GM18861 (cell line): Measurements from ENCODE around the gene PHB1.
A peak's percentile ranks its signal among the peaks of the same experiment; 100 is the strongest.
"Not testable (repeated sequence)": the region's sequence is repeated elsewhere in the genome, so short reads cannot be mapped to it uniquely, and the experiment has no call there.

ENCODE experiments used
- ATAC-seq: cut with Tn5 transposase; IDR thresholded peaks from one replicate; pipeline ENCODE4 v1.9.1; 2021; ENCODE audit not compliant: unreplicated experiment

Gene PHB1

GRCh38 chr17:49439673-49440571 lies 25.2 kb upstream of the PHB1 start:
- no peak for ATAC-seq

GRCh38 chr17:49439305-49439672 lies 24.6 kb upstream of the PHB1 start:
- no peak for ATAC-seq

DNA sequence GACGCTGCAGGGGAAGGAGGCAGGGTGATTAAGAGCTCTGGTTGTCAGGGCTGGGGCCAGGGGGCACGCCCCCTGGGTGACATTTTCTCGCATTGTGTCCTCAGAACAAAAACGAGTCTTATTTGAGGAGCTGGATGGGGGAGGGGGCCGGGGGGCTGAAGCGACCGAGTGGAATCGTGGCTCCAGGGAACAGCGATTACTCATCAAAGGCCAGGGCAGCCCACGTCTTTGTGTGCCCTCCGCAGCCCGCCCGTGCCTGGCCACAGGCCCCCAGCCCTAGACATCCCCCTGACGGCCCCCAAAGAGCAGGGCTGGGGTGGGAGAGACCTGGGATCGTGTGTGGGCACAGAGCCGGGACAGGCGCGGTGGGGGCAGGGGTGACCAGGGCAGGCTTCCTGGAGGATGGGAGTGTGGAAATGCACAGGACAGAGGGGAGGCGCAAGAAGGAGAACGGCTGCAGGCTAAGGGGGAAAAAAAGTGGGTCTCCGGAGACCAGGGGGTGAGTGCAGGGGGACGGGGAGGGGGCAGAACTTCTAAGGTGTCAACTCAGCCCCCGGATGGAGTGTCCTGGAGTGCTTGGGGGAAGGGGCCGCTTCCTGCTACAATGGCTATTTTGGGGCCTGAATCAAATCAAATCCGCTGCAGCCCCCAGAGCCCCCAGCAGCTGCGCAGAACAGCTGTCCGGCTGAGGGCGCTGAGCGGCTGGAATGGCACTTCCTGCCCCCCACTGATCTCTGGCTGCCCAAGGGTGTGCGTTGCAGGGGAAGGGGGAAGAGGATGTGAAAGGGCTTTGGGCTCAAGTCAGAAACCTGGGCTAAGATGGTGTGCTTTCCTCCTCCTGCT lies 24.0 kb upstream of the PHB1 start:
- ATAC-seq, result no peak

- no peak for ATAC-seq
Observed at GRCh38 chr17:49437696-49438435, 23.2 kb upstream of the PHB1 start.

GRCh38 chr17:49436174-49436573 lies 21.5 kb upstream of the PHB1 start:
- ATAC-seq, result no peak

- ATAC-seq, result no peak
Observed at GRCh38 chr17:49435671-49436029, 21.0 kb upstream of the PHB1 start.

- ATAC-seq, result no peak
Observed at GRCh38 chr17:49434821-49435670, 20.4 kb upstream of the PHB1 start.

DNA sequence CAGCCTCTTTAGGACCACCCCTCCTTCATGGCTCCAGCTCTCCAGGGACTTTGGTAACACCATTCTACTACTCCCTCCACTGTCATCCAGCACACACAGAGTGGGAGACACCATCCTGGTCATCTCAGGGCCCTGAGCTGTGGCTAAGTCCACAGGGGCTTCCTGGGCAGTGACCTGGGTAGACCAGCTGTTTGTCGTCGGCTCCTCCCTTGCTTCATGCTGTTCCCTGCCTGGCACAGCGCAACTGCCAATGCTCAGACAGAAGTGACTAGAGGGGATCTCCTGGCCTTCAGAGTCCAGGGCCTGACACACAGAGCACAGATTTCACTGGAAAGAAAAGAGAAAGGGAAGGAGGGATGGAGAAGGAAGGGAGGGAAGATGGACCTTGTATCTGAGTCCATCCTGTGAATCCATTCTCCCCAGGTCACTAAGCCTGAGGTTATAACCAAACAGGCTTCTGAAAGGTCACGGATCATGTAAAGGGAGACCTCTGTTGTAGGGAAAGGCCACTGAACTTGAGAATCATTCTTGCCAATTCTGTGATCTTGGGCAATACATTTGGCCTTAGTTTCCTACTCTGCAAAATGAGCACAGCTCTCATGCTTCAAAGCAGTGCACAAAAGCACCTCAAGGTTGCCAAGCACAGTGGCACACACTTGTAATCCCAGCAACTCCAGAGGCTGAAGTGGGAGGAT lies 18.5 kb upstream of the PHB1 start:
- no peak for ATAC-seq

DNA sequence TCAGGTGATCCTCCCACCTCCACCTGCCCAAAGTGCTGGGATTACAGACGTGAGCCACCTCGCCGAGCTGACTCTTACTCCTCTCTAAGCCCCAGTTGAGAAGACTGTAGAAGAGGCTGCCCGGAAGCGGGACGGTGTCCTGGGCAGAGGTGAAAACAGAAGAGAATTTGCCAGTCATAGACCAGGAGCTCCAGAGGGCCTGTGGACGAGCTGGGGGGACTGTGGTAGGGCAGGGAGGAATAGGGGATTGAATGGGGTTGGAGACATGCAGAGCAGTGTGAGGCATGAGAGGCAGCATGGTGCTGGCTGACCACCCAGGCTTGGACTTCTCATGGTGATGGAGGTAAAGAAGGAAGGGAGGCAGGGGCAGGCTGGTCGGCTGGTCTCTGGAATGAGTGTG lies 17.1 kb upstream of the PHB1 start:
- no peak for ATAC-seq

DNA sequence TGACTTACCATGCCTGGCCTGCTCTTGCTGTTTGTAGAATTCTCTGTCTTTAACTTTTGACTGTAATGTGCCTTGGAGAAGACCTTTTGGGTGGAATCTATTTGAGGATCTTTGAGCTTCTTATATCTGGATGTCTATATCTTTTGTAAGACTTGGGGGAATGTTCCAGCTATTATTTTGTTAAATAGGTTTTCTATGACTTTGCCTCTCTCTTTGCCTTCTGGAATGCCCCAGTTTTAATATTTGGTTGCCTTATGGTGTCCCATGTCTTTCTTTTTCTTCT lies 10.3 kb upstream of the PHB1 start:
- no peak for ATAC-seq

GRCh38 chr17:49424276-49425003 lies 9.8 kb upstream of the PHB1 start:
- ATAC-seq, result not testable (repeated sequence)

DNA sequence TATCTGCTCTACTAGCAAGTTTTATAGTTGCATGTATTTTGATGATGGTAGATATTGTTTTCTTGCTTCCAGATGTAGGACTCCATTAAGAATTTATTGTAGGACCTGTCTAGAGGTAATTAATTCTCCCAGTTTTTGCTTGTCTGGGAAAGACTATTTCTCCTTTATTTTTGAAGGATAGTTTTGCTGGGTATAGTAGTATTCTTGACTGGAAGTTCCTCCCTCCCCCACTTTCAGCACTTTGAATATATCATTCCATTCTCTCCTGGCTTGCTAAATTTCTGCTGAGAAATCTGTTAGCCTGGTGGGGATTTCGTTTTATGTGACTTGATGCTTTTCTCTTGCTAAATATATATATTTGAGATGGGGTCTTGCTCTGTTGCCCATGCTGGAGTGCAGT lies 8.0 kb upstream of the PHB1 start:
- ATAC-seq, result no peak

DNA sequence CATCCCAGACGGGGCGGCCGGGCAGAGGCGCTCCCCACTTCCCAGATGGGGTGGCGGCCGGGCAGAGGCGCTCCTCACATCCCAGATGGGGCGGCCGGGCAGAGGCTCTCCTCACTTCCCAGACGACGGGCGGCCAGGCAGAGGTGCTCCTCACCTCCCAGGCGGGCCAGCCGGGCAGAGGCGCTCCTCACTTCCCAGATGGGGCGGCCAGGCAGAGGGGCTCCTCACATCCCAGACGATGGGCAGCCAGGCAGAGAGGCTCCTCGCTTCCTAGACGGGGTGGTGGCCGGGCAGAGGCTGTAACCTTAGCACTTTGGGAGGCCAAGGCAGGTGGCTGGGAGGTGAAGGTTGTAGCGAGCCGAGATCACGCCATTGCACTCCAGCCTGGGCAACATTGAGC lies 5.1 kb upstream of the PHB1 start:
- ATAC-seq, result not testable (repeated sequence)

- not testable (repeated sequence) for ATAC-seq
Observed at GRCh38 chr17:49418754-49419740, 4.4 kb upstream of the PHB1 start.

- no peak for ATAC-seq
Observed at GRCh38 chr17:49414271-49414621, 436 bp downstream of the PHB1 start.

DNA sequence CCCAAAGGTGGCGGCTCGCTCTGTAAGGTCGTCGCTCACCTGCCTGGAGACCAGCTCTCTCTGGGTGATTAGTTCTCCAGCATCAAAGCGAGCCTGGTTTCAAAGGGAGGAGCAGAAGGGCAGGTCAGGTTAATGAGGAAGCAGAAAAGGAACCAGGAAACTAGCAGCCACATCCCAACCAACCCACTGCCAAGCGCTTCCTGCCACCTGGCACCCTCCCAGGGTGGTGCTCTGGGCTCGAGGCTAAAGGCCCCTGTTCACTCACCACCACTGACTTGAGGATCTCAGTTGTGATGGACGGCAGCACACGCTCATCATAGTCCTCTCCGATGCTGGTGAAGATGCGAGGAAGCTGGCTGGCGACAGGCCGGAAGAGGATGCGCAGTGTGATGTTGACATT lies 5.6 kb downstream of the PHB1 start:
- no peak for ATAC-seq

DNA sequence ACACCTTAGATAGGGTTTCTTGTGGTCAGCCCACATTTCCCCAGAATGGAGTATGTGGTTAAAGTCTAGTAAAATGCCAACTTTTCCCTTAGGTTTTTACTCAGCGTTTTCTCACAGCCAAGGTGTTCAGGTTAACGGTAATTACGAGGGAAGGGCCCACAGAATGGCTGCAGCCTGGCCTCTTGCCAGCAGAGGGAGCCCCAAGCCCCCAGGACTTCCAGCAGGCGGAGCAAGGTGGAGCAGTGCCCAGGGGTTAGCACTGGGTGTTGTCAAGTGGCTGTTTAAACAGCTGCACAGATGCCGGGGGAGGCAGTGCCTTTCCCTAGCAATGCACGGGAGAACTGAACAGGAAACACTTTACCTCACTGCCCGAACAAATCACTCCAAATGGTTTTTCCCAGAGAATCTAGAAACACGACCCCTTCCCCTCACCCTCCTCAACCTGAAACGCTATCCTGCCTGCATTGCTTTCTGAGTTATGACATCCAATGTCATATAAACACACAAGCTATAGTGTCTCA lies 6.6 kb downstream of the PHB1 start:
- ATAC-seq, result peak; percentile 56

DNA sequence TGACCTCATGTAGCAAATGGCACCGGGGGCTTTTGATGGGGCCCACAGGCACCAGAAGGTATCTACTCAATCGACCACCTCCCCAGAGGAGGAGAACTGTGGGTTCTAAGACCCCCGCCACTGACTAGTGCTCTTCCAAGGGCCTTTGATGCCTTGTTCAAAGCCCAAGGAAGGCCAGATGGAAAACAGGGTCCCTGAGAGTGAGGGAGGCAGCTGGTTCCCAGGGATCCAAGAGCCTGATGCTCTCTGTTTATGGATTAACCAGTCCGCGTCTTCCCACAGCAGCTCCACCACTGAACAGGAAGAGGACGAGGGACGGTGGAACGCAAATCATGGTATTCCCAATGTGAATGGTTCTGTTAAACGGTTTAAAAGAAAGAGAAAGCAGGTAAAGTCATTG lies 7.6 kb downstream of the PHB1 start:
- no peak for ATAC-seq
